ENCODE results near the gene AFF3. TPM values are rescaled to one million over a fixed set of nuclear protein-coding genes. Genes with fewer than 3 reads are reported as not detected.

AFF3 gene
- total RNA-seq, 2 donors from 2014 or later = 9.9 to 20.1 TPM

DNA sequence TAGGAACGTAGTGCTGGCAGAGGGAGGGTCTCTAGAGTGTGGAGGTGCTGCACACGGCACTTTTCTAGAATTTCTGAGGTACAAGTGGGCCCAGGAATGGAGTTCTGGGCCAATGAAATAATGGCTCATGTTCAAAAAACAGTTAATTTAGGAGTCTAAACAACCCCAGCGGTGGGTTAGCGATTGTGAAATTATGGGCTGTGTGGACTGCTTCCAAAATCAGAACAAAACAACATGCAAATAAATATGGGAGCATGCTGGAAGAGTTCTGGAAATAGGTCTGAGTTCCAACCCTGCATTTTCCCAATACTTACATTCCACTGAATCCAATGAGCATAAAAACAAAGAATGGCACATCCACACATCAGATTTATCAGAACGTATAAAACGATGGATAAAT lies 317.6 kb downstream of the AFF3 start:
- Histone ChIP-seq H3K4me1 (ENCODE audit: control insufficient read depth in 1 of 2, low read depth in 2 of 2) (no peaks in the 10 kb centered on the region), H3K27me3 (replicated peaks; ENCODE audit: insufficient read depth) (no peaks in the 10 kb centered on the region), H3K9me3 (no peaks in the 10 kb centered on the region), H3K4me3 (no peak overlapping the region), H3K36me3 (no peaks in the 10 kb centered on the region), H3K27ac (no peak overlapping the region)
- ATAC-seq (ENCODE audit: insufficient number of reproducible peaks, low FRiP score, low read depth) = no peak
- TF ChIP-seq, protein P1, sequence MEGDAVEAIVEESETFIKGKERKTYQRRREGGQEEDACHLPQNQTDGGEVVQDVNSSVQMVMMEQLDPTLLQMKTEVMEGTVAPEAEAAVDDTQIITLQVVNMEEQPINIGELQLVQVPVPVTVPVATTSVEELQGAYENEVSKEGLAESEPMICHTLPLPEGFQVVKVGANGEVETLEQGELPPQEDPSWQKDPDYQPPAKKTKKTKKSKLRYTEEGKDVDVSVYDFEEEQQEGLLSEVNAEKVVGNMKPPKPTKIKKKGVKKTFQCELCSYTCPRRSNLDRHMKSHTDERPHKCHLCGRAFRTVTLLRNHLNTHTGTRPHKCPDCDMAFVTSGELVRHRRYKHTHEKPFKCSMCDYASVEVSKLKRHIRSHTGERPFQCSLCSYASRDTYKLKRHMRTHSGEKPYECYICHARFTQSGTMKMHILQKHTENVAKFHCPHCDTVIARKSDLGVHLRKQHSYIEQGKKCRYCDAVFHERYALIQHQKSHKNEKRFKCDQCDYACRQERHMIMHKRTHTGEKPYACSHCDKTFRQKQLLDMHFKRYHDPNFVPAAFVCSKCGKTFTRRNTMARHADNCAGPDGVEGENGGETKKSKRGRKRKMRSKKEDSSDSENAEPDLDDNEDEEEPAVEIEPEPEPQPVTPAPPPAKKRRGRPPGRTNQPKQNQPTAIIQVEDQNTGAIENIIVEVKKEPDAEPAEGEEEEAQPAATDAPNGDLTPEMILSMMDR (IDR thresholded peaks at IDR 0.05) = no peak
- DNase-seq (ENCODE audit: low spot score) = no peak

DNA sequence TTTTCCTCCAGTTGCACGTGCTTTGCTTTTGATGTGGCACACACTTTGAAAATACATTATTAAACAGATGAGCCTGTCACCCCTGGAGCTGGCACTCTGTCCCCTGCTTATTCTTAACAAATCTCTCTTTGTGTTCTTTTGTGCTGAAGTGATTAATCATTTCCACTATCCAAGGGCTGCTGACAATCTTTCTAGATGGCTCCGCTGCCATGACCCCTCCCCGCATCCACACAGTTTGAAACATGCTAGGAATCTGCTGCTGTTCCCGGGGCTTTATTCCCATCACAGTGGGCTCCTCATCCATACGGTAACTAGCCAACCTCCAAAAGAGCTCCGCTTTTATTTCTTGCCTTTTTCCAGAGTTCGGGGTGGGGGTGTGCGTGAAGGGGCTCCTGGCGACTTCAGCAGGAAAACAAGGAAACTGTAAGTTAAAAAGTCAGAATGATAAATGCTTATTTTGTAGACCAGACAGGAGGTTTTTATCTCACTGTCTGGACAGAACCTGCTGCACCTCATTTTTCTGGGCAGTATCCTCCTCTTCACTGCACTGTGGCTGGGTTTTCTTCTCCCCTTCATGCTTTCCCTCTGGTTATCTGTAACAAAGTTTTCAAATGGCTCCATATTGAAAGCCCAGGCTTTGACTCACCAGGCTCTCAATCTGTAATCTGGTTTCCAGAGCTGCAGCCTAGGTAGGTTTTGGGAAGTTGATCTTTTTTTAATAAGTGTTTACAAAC lies 319.7 kb downstream of the AFF3 start:
- Histone ChIP-seq H3K27me3 (replicated peaks; ENCODE audit: insufficient read depth) (no peaks in the 10 kb centered on the region), H3K4me1 (ENCODE audit: control insufficient read depth in 1 of 2, low read depth in 2 of 2) (no peaks in the 10 kb centered on the region), H3K9me3 (no peaks in the 10 kb centered on the region), H3K27ac (no peak overlapping the region), H3K36me3 (no peaks in the 10 kb centered on the region), H3K4me3 (no peak overlapping the region)
- ATAC-seq (ENCODE audit: insufficient number of reproducible peaks, low FRiP score, low read depth) (no peak), DNase-seq (ENCODE audit: low spot score) (no peak)
- TF ChIP-seq, protein P1 (IDR thresholded peaks at IDR 0.05) = no peak

DNA sequence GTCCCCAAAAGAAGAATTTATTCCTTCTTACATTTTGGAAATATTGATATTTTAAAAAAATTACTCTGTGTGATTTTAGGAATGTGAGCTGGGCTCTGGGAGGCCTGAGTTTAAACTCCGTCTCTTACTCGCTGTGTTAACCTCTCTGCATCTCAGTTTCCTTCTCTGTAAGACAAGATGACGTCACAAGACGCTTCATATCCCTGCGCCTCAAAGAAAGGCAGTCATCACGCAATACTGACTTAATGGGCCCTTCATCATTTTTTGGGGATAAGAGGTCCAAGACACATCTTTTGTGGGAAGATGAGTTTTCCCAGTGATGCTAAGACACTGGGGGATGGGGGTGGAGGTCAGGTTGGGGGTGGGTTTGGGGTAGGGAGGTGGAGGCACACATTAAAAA lies 320.4 kb downstream of the AFF3 start:
- DNase-seq (ENCODE audit: low spot score) = no peak
- Histone ChIP-seq H3K4me1 (ENCODE audit: control insufficient read depth in 1 of 2, low read depth in 2 of 2) (no peaks in the 10 kb centered on the region), H3K27ac (no peak overlapping the region), H3K4me3 (no peak overlapping the region), H3K36me3 (no peaks in the 10 kb centered on the region), H3K27me3 (replicated peaks; ENCODE audit: insufficient read depth) (no peaks in the 10 kb centered on the region), H3K9me3 (no peaks in the 10 kb centered on the region)
- TF ChIP-seq, protein P1 (IDR thresholded peaks at IDR 0.05) = no peak
- no peak for ATAC-seq (ENCODE audit: insufficient number of reproducible peaks, low FRiP score, low read depth)

DNA sequence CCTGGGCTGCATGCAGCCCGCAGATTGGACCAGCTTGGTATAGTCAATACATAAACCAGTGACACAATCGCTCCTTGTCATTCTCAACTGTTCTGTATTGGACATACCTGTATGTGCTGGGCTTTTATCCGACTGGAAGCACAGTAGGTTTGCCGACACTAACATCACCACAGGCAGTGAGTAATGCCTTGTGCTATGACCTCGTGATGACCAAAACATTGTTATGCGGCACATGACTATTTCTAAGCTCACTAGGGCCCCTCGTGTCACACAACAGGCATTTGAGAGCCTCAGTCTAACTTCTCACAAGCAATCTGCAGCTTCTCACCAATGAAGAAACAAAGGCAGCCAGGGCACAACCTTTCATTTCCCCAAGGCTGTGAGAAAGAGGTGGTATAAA lies 320.8 kb downstream of the AFF3 start:
- no peak overlapping the region for H3K27ac ChIP-seq
- no peaks in the 10 kb centered on the region for H3K27me3 ChIP-seq (replicated peaks; ENCODE audit: insufficient read depth)
- no peak overlapping the region for H3K4me3 ChIP-seq
- H3K9me3 ChIP-seq = no peaks in the 10 kb centered on the region
- no peak for ATAC-seq (ENCODE audit: insufficient number of reproducible peaks, low FRiP score, low read depth)
- no peak for DNase-seq (ENCODE audit: low spot score)
- TF ChIP-seq, protein P1 (IDR thresholded peaks at IDR 0.05) = no peak
- no peaks in the 10 kb centered on the region for H3K36me3 ChIP-seq
- H3K4me1 ChIP-seq (ENCODE audit: control insufficient read depth in 1 of 2, low read depth in 2 of 2) = no peaks in the 10 kb centered on the region

DNA sequence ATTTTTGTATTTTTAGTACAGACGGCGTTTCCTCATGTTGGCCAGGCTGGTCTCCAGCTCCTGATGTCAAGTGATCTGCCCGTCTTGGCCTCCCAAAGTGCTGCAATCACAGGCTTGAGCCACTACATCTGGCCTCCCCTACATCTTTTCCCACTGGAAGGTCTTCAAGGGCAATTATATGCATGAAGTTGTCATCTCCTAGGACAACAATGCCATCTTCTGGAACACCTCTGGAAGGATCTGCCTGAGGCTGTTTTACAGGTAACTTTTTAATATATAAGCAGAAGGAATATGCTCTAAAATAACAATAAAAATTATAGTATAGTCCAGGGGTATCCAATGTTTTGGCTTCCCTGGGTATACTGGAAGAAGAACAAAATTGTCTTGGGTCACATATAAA lies 321.4 kb downstream of the AFF3 start:
- H3K36me3 ChIP-seq = no peaks in the 10 kb centered on the region
- no peaks in the 10 kb centered on the region for H3K27me3 ChIP-seq (replicated peaks; ENCODE audit: insufficient read depth)
- no peaks in the 10 kb centered on the region for H3K4me1 ChIP-seq (ENCODE audit: control insufficient read depth in 1 of 2, low read depth in 2 of 2)
- no peak overlapping the region for H3K27ac ChIP-seq
- TF ChIP-seq, protein P1 (IDR thresholded peaks at IDR 0.05) = no peak
- DNase-seq (ENCODE audit: low spot score) (no peak), ATAC-seq (ENCODE audit: insufficient number of reproducible peaks, low FRiP score, low read depth) (no peak)
- no peaks in the 10 kb centered on the region for H3K9me3 ChIP-seq
- H3K4me3 ChIP-seq = no peak overlapping the region
